Measurements from ENCODE around the gene ARCN1. TPM values are rescaled to one million over a fixed set of nuclear protein-coding genes. Genes with fewer than 3 reads are reported as not detected.
A peak's percentile ranks its signal among the peaks of the same experiment; 100 is the strongest.
"Not testable (repeated sequence)": the region's sequence is repeated elsewhere in the genome, so short reads cannot be mapped to it uniquely, and the experiment has no call there.

ARCN1 gene
- total RNA-seq, 2 donors from 2014 or later: 116 to 125 TPM

DNA sequence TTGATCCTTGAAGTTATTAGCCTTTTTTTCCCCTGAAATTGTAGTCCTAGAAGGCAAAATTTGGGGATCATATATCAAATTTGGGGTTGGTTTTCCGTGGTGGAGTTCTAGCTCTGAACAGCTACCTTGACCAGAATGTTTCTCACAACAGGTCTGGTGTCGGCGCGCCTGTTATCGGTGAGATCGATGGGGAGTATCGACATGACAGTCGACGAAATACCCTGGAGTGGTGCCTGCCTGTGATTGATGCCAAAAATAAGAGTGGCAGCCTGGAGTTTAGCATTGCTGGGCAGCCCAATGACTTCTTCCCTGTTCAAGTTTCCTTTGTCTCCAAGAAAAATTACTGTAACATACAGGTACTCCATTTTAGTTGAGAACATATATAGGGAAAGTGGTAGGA lies 25.3 kb downstream of the ARCN1 start:
- Histone ChIP-seq H3K36me3 (peaks cover 50% of the 10 kb centered on the region), H3K4me3 (no peak overlapping the region), H3K27me3 (replicated peaks; ENCODE audit: insufficient read depth) (no peaks in the 10 kb centered on the region), H3K4me1 (ENCODE audit: control insufficient read depth in 1 of 2, low read depth in 2 of 2) (peaks cover 24 to 29% of the 10 kb centered on the region in 2 donors), H3K9me3 (no peaks in the 10 kb centered on the region), H3K27ac (no peak overlapping the region)
- TF ChIP-seq, protein P1, sequence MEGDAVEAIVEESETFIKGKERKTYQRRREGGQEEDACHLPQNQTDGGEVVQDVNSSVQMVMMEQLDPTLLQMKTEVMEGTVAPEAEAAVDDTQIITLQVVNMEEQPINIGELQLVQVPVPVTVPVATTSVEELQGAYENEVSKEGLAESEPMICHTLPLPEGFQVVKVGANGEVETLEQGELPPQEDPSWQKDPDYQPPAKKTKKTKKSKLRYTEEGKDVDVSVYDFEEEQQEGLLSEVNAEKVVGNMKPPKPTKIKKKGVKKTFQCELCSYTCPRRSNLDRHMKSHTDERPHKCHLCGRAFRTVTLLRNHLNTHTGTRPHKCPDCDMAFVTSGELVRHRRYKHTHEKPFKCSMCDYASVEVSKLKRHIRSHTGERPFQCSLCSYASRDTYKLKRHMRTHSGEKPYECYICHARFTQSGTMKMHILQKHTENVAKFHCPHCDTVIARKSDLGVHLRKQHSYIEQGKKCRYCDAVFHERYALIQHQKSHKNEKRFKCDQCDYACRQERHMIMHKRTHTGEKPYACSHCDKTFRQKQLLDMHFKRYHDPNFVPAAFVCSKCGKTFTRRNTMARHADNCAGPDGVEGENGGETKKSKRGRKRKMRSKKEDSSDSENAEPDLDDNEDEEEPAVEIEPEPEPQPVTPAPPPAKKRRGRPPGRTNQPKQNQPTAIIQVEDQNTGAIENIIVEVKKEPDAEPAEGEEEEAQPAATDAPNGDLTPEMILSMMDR (IDR thresholded peaks at IDR 0.05): no peak
- ATAC-seq (ENCODE audit: insufficient number of reproducible peaks, low FRiP score, low read depth): no peak
- no peak for DNase-seq (ENCODE audit: low spot score)

DNA sequence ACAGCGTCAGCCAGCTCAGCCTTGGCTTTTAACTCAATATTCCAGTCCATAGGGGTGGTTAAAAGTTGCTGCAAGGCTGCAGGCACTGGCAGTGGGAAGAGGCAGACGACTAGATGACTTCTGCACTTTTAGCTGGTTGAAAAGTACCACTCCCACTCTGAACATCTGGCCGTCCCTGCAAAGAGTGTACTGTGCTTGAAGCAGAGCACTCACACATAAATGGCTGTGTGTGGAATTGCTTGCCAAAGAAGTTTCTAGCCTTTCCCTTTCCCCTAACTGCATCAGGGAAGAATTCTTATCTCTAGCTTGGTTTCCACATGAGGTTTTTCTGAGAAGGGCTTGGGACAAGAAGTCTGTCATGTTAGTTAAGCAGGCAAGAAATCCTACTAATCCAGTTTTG lies 30.1 kb downstream of the ARCN1 start:
- Histone ChIP-seq H3K27ac (peak overlapping the region in 1 of 2 donors; percentile 3), H3K4me1 (ENCODE audit: control insufficient read depth in 1 of 2, low read depth in 2 of 2) (peaks cover 14 to 27% of the 10 kb centered on the region in 2 donors), H3K36me3 (peaks cover 41% of the 10 kb centered on the region), H3K9me3 (no peaks in the 10 kb centered on the region), H3K27me3 (replicated peaks; ENCODE audit: insufficient read depth) (no peaks in the 10 kb centered on the region), H3K4me3 (no peak overlapping the region)
- ATAC-seq (ENCODE audit: insufficient number of reproducible peaks, low FRiP score, low read depth): no peak
- TF ChIP-seq, protein P1 (IDR thresholded peaks at IDR 0.05): no peak
- DNase-seq (ENCODE audit: low spot score): no peak

DNA sequence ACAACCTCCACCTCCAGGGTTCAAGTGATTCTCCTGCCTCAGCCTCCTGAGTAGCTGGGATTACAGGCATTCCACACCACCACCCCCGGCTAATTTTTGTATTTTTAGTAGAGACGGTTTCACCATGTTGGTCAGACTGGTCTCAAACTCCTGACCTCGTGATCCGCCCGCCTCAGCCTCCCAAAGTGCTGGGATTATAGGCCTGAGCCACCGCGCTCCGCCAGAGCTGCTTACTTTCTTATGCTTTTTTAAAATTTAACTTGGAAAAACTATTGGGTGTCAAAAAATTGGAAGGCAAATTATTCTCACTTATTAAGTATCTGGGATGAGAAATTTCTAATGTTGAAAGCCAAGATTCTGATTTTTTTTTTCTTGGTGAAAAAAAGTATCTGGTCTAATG lies 31.5 kb downstream of the ARCN1 start:
- peaks cover 14 to 29% of the 10 kb centered on the region in 2 donors for H3K4me1 ChIP-seq (ENCODE audit: control insufficient read depth in 1 of 2, low read depth in 2 of 2)
- not testable (repeated sequence) for ATAC-seq (ENCODE audit: insufficient number of reproducible peaks, low FRiP score, low read depth); DNase-seq (ENCODE audit: low spot score); H3K4me3 ChIP-seq; H3K9me3 ChIP-seq; H3K27me3 ChIP-seq (replicated peaks; ENCODE audit: insufficient read depth)
- peak overlapping the region in 1 of 2 donors; percentile 84 for H3K27ac ChIP-seq
- peaks cover 35% of the 10 kb centered on the region for H3K36me3 ChIP-seq

DNA sequence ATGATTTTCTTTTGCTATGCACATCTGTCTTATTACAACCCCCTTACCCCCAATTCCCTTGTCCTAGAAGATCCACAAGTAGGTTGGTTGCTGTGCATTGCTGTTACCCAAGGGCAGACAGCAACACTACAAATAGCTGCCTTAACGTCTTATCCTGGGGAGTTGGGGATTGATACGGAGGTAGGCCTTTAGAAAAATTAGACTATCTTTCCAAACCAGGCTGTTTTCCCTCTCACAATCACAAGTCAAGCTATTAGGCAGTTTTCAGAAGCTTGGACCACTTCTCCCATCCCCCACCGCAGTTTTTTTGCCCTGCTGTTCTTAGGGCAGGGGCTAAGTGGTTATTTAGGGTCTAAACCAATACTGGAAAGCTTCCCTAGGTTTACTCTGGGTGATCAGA lies 32.4 kb downstream of the ARCN1 start:
- no peak overlapping the region for H3K4me3 ChIP-seq
- H3K4me1 ChIP-seq (ENCODE audit: control insufficient read depth in 1 of 2, low read depth in 2 of 2): peaks cover 14 to 37% of the 10 kb centered on the region in 2 donors
- peak overlapping the region; percentile 84 for H3K27ac ChIP-seq
- no peak for DNase-seq (ENCODE audit: low spot score)
- H3K36me3 ChIP-seq: peaks cover 27% of the 10 kb centered on the region
- TF ChIP-seq, protein P1 (IDR thresholded peaks at IDR 0.05): no peak
- no peaks in the 10 kb centered on the region for H3K9me3 ChIP-seq
- no peaks in the 10 kb centered on the region for H3K27me3 ChIP-seq (replicated peaks; ENCODE audit: insufficient read depth)
- ATAC-seq (ENCODE audit: insufficient number of reproducible peaks, low FRiP score, low read depth): no peak

DNA sequence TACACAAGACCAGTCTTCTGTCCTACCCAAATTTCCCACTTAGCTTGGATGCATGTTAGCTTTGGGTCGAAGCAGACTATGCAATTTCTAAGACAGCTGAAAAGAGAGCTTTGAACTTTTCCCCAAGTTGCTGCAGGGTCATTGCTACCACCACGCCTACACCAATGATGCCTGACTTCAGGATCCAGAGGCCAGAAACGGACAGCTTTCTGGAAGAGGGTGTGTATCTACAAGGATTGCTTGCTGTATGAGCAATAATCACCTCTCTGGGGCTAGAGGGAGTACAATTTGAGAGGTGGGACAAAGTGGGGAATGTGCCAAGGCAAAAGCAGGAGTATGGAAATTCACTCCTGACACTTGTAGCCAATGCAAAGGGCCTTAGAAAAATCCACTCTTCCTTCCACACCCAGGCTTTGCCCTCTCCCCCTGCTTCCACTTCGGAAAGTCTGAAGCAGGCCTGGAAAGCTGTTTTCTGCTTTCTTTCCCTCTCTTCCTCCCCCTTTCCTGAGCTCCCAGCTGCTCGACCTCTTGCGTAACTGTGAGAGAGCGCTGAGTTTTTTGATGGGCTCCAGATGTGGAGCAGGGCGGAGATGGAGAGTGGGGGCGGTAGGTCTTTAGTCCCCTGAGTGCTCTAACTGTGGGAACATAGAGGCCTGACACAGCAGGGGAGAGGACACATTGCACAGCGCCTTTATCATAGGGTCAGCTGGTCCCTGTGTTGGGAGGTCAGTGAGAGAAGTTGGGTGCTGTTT lies 33.1 kb downstream of the ARCN1 start:
- Histone ChIP-seq H3K4me3 (no peak overlapping the region), H3K27me3 (replicated peaks; ENCODE audit: insufficient read depth) (no peaks in the 10 kb centered on the region), H3K36me3 (peaks cover 20% of the 10 kb centered on the region), H3K4me1 (ENCODE audit: control insufficient read depth in 1 of 2, low read depth in 2 of 2) (peaks cover 16 to 45% of the 10 kb centered on the region in 2 donors), H3K9me3 (no peaks in the 10 kb centered on the region), H3K27ac (peak overlapping the region; percentile 84)
- TF ChIP-seq, protein P1 (IDR thresholded peaks at IDR 0.05): no peak
- ATAC-seq (ENCODE audit: insufficient number of reproducible peaks, low FRiP score, low read depth) (peak; percentile 42), DNase-seq (ENCODE audit: low spot score) (no peak)

Measured in thoracic aorta (tissue), 2 donors.